ENCODE data around the gene BRINP1. TPM values are rescaled to one million over a fixed set of nuclear protein-coding genes. Genes with fewer than 3 reads are reported as not detected.

The BRINP1 gene
- total RNA-seq, 4 donors from 2014 or later: 0.11 to 4.3 (median 0.78) TPM

GRCh38 chr9:119343059-119343990, 25.9 kb downstream of the BRINP1 start:
- Histone ChIP-seq H3K27ac (no peak overlapping the region), H3K4me3 (no peak overlapping the region), H3K4me1 (no peaks in the 10 kb centered on the region), H3K36me3 (no peaks in the 10 kb centered on the region), H3K9me3 (no peaks in the 10 kb centered on the region), H3K27me3 (no peaks in the 10 kb centered on the region)
- intact Hi-C loops (cut with DNase I): no loop called here
- TF ChIP-seq CTCF (IDR thresholded peaks at IDR 0.05): no peak
- no peak for TF ChIP-seq POLR2A (IDR thresholded peaks at IDR 0.05)
- no peak for DNase-seq
- WGBS, 2 donors: 73 to 75% methylated on average over 13 of the region's 13 CpGs

- no peaks in the 10 kb centered on the region for H3K9me3 ChIP-seq
- intact Hi-C loops (cut with DNase I): no loop called here
- no peak overlapping the region for H3K27ac ChIP-seq
- H3K4me1 ChIP-seq: no peaks in the 10 kb centered on the region
- WGBS, 2 donors: 63 to 67% methylated on average over 3 of the region's 3 CpGs
- no peak overlapping the region for H3K4me3 ChIP-seq
- H3K36me3 ChIP-seq: no peaks in the 10 kb centered on the region
- peaks cover 0 to 2% (median 0%) of the 10 kb centered on the region in 4 donors for H3K27me3 ChIP-seq
- no peak for DNase-seq
- TF ChIP-seq CTCF (IDR thresholded peaks at IDR 0.05): no peak
These were observed 30.2 kb downstream of the BRINP1 start for GRCh38 chr9:119339056-119339455.

- no peaks in the 10 kb centered on the region for H3K9me3 ChIP-seq
- H3K4me1 ChIP-seq: no peaks in the 10 kb centered on the region
- intact Hi-C loops (cut with DNase I): no loop called here
- no peak for TF ChIP-seq CTCF (IDR thresholded peaks at IDR 0.05)
- TF ChIP-seq POLR2A (IDR thresholded peaks at IDR 0.05): no peak
- no peak overlapping the region for H3K4me3 ChIP-seq
- no peak overlapping the region for H3K27ac ChIP-seq
- peaks cover 0 to 2% (median 0%) of the 10 kb centered on the region in 4 donors for H3K27me3 ChIP-seq
- DNase-seq: no peak
- H3K36me3 ChIP-seq: no peaks in the 10 kb centered on the region
These were observed 31.7 kb downstream of the BRINP1 start for GRCh38 chr9:119337573-119337972.

GRCh38 chr9:119334745-119335144, 34.5 kb downstream of the BRINP1 start:
- no peak for DNase-seq
- Histone ChIP-seq H3K27ac (no peak overlapping the region), H3K27me3 (peaks cover 0 to 2% (median 0%) of the 10 kb centered on the region in 4 donors), H3K4me3 (no peak overlapping the region), H3K36me3 (no peaks in the 10 kb centered on the region), H3K4me1 (no peaks in the 10 kb centered on the region), H3K9me3 (peaks cover 0 to 3% (median 0%) of the 10 kb centered on the region in 3 donors)
- intact Hi-C loops (cut with DNase I): no loop called here
- WGBS, 2 donors: 30 to 51% methylated on average over 5 of the region's 5 CpGs
- no peak for TF ChIP-seq POLR2A (IDR thresholded peaks at IDR 0.05)
- no peak for TF ChIP-seq CTCF (IDR thresholded peaks at IDR 0.05)

GRCh38 chr9:119333507-119334229, 35.6 kb downstream of the BRINP1 start:
- no peaks in the 10 kb centered on the region for H3K36me3 ChIP-seq
- intact Hi-C loops (cut with DNase I): no loop called here
- no peak for DNase-seq
- no peak overlapping the region for H3K27ac ChIP-seq
- no peaks in the 10 kb centered on the region for H3K4me1 ChIP-seq
- H3K4me3 ChIP-seq: no peak overlapping the region
- 59 to 70% methylated on average over 4 of the region's 4 CpGs for WGBS, 2 donors
- peaks cover 0 to 9% (median 0%) of the 10 kb centered on the region in 3 donors for H3K9me3 ChIP-seq
- TF ChIP-seq POLR2A (IDR thresholded peaks at IDR 0.05): no peak
- TF ChIP-seq CTCF (IDR thresholded peaks at IDR 0.05): no peak
- H3K27me3 ChIP-seq: peaks cover 0 to 2% (median 0%) of the 10 kb centered on the region in 4 donors
